Keratinocyte (primary cell): ENCODE measurements around the gene TADA2B. TPM values are rescaled to one million over a fixed set of nuclear protein-coding genes. Genes with fewer than 3 reads are reported as not detected.

Source experiments
- DNase-seq: peaks from one replicate; pipeline ENCODE4 v3.0.0-alpha.2; 2011; ENCODE audit warnings: low read depth, missing footprints, low spot score
- FAIRE-seq: peaks from 2 replicates; lab custom pipeline; 2011; peaks lifted over from hg19 to GRCh38; lab: Jason Lieb, UNC
- H2AFZ ChIP-seq: 2 replicates; pipeline ENCODE4 v1.6.0; 2012; ENCODE audit warnings: low read length, control low read depth, inconsistent platforms; ENCODE audit not compliant: control insufficient read depth
- H3K27ac ChIP-seq: 2 replicates; pipeline ENCODE4 v1.5.1; 2011; ENCODE audit warnings: low read length; ENCODE audit not compliant: control insufficient read depth, insufficient read depth
- H3K27me3 ChIP-seq: 3 replicates; pipeline ENCODE4 v1.6.0; 2011; ENCODE audit warnings: low read length; ENCODE audit not compliant: control insufficient read depth, insufficient read depth; ENCODE audit errors: extremely low read depth
- H3K36me3 ChIP-seq, 2 experiments: 2 replicates in 1 of 2; 3 replicates in 1 of 2; pipeline ENCODE4 v1.5.1; 2011; ENCODE audit warnings: low read length in 2 of 2, mild to moderate bottlenecking in 1 of 2; ENCODE audit not compliant: control insufficient read depth in 2 of 2, insufficient read depth in 2 of 2; ENCODE audit errors: extremely low read depth in 1 of 2
- H3K4me1 ChIP-seq: 3 replicates; pipeline ENCODE4 v1.5.1; 2011; ENCODE audit warnings: low read length; ENCODE audit not compliant: control insufficient read depth, insufficient read depth; ENCODE audit errors: extremely low read depth
- H3K4me2 ChIP-seq: 3 replicates; pipeline ENCODE4 v1.6.0; 2011; ENCODE audit warnings: low read depth, low read length; ENCODE audit not compliant: control insufficient read depth, insufficient read depth; ENCODE audit errors: extremely low read depth
- H3K4me3 ChIP-seq, 3 experiments: fragments of 200-600 bp in 1 of 3; sonication (generic) in 1 of 3; 2 replicates in 2 of 3; 3 replicates in 1 of 3; pipeline ENCODE4 v1.5.1; 2011 to 2016; ENCODE audit warnings: low read length in 3 of 3, mild to moderate bottlenecking in 3 of 3, control low read depth in 2 of 3, inconsistent platforms in 1 of 3, low read depth in 1 of 3, mixed read lengths in 1 of 3, mixed run types in 1 of 3, moderate library complexity in 1 of 3; ENCODE audit not compliant: control insufficient read depth in 2 of 3, insufficient read depth in 2 of 3; ENCODE audit errors: extremely low read depth in 1 of 3
- H3K79me2 ChIP-seq: 2 replicates; pipeline ENCODE4 v1.6.0; 2012; ENCODE audit warnings: low read length; ENCODE audit not compliant: control insufficient read depth, insufficient read depth
- H3K9ac ChIP-seq: 3 replicates; pipeline ENCODE4 v1.6.0; 2011; ENCODE audit warnings: low read length; ENCODE audit not compliant: control insufficient read depth, insufficient read depth; ENCODE audit errors: extremely low read depth
- H3K9me1 ChIP-seq: 3 replicates; pipeline ENCODE4 v1.6.0; 2011; ENCODE audit warnings: low read length; ENCODE audit not compliant: control insufficient read depth, insufficient read depth; ENCODE audit errors: extremely low read depth
- H3K9me3 ChIP-seq: 2 replicates; pipeline ENCODE4 v1.5.1; 2012; ENCODE audit warnings: low read depth, low read length; ENCODE audit not compliant: control insufficient read depth
- H4K20me1 ChIP-seq: 3 replicates; pipeline ENCODE4 v1.6.0; 2011; ENCODE audit warnings: low read length; ENCODE audit not compliant: control insufficient read depth, insufficient read depth; ENCODE audit errors: extremely low read depth
- CTCF ChIP-seq, 3 experiments: IDR thresholded peaks in 1 of 3; conservative IDR thresholded peaks in 1 of 3; optimal IDR thresholded peaks in 1 of 3; 2 replicates in 2 of 3; 3 replicates in 1 of 3; pipeline versions ENCODE3 to v1.5.1; 2011; ENCODE audit warnings: low read length in 3 of 3, mild to moderate bottlenecking in 3 of 3, moderate library complexity in 2 of 3, control low read depth in 1 of 3, inconsistent platforms in 1 of 3; ENCODE audit not compliant: insufficient read depth in 2 of 3; ENCODE audit errors: extremely low read depth in 1 of 3
- EZH2 ChIP-seq: IDR thresholded peaks from one replicate; pipeline ENCODE4 v1.6.1; 2012; ENCODE audit warnings: inconsistent platforms, mild to moderate bottlenecking, low read length, moderate library complexity
- dilution Hi-C: fragments of 300-500 bp; cut with MboI; formaldehyde crosslinking; loops from one replicate; pipeline ENCODE4 v1.7.0; 2020; ENCODE audit warnings: low sequenced_read_pairs; ENCODE audit not compliant: extremely low pct_ligation_motif_present
- polyA plus RNA-seq, 5 experiments: library from polyadenylated mRNA; depleted of rRNA in 3 of 5; stranded (reverse) in 3 of 5; stranded (forward) in 1 of 5; unstranded in 1 of 5; fragments of >200 nt; gene quantifications; 1 replicate in 1 of 5; 2 replicates in 3 of 5; 3 replicates in 1 of 5; pipeline versions ENCODE4 v1.2.1 to v1.2.3, GENCODE V29; 2011 to 2012; ENCODE audit warnings: missing spikeins in 2 of 5, low read depth in 1 of 5, low replicate concordance in 1 of 5

The TADA2B gene
- polyA plus RNA-seq, 1 donor (not counting 4 experiments of a cell fraction or from before 2014, with no cell fraction given): 5.3 TPM

- peaks cover 6% of the 10 kb centered on the region for H3K27me3 ChIP-seq
- no peak overlapping the region for H3K9ac ChIP-seq
- H3K9me1 ChIP-seq: no peaks in the 10 kb centered on the region
- no peaks in the 10 kb centered on the region for H3K9me3 ChIP-seq
- no peaks in the 10 kb centered on the region for H3K36me3 ChIP-seq
- no peak overlapping the region for H3K4me2 ChIP-seq
- no peak for TF ChIP-seq CTCF (optimal IDR thresholded peaks at IDR 0.05 in 1 of 3, IDR thresholded peaks at IDR 0.05 in 1 of 3, conservative IDR thresholded peaks at IDR 0.05 in 1 of 3; ENCODE audit: extremely low read depth in 1 of 3, insufficient read depth in 2 of 3, low read length in 3 of 3)
- FAIRE-seq (no peak), DNase-seq (no peak)
- H3K4me1 ChIP-seq: peaks cover 10% of the 10 kb centered on the region
- H2AFZ ChIP-seq: no peak overlapping the region
- H3K79me2 ChIP-seq: no peaks in the 10 kb centered on the region
- dilution Hi-C loops: no loop called here
- no peak overlapping the region for H3K4me3 ChIP-seq
- no peaks in the 10 kb centered on the region for H4K20me1 ChIP-seq
- H3K27ac ChIP-seq: no peak overlapping the region
These were observed 61.3 kb downstream of the TADA2B start for GRCh38 chr4:7104366-7105031.

- dilution Hi-C loops: no loop called here
- H3K4me1 ChIP-seq: peaks cover 10% of the 10 kb centered on the region
- no peak overlapping the region for H3K27ac ChIP-seq
- DNase-seq: no peak
- H3K4me3 ChIP-seq: no peak overlapping the region
- no peak for TF ChIP-seq EZH2
- no peak for TF ChIP-seq CTCF (optimal IDR thresholded peaks at IDR 0.05 in 1 of 3, IDR thresholded peaks at IDR 0.05 in 1 of 3, conservative IDR thresholded peaks at IDR 0.05 in 1 of 3; ENCODE audit: extremely low read depth in 1 of 3, insufficient read depth in 2 of 3, low read length in 3 of 3)
- no peaks in the 10 kb centered on the region for H3K9me3 ChIP-seq
- no peak overlapping the region for H3K4me2 ChIP-seq
- no peaks in the 10 kb centered on the region for H3K36me3 ChIP-seq
- no peak overlapping the region for H3K9ac ChIP-seq
- H4K20me1 ChIP-seq: no peaks in the 10 kb centered on the region
- H3K27me3 ChIP-seq: peaks cover 6% of the 10 kb centered on the region
- no peak overlapping the region for H2AFZ ChIP-seq
- H3K79me2 ChIP-seq: no peaks in the 10 kb centered on the region
- no peaks in the 10 kb centered on the region for H3K9me1 ChIP-seq
- FAIRE-seq: no peak
These were observed 62.1 kb downstream of the TADA2B start for GRCh38 chr4:7105276-7105675.
